ENCODE data around the gene ZFX.

Gene ZFX

GRCh38 chrX:24264383-24264782, 114.9 kb downstream of the ZFX start:
- DNase-seq (ENCODE audit: low read depth in 1 of 2, low spot score in 1 of 2): no peak
- no peak overlapping the region for H3K27ac ChIP-seq (replicated peaks)
- TF ChIP-seq REST (IDR thresholded peaks at IDR 0.05; ENCODE audit: insufficient replicate concordance, low read depth): no peak
- H3K27me3 ChIP-seq (ENCODE audit: insufficient read depth, poor library complexity, severe bottlenecking): no peaks in the 10 kb centered on the region
- no peak overlapping the region for H3K4me3 ChIP-seq (replicated peaks; ENCODE audit: insufficient read depth, low read length)

All from HL-60 (cell line).